Measurements from ENCODE around the gene CTTNBP2NL. TPM values are rescaled to one million over a fixed set of nuclear protein-coding genes. Genes with fewer than 3 reads are reported as not detected.
A peak's percentile ranks its signal among the peaks of the same experiment; 100 is the strongest.
"Not testable (repeated sequence)": the region's sequence is repeated elsewhere in the genome, so short reads cannot be mapped to it uniquely, and the experiment has no call there.

Gene CTTNBP2NL
- total RNA-seq, 1 donor: 1.9 TPM

DNA sequence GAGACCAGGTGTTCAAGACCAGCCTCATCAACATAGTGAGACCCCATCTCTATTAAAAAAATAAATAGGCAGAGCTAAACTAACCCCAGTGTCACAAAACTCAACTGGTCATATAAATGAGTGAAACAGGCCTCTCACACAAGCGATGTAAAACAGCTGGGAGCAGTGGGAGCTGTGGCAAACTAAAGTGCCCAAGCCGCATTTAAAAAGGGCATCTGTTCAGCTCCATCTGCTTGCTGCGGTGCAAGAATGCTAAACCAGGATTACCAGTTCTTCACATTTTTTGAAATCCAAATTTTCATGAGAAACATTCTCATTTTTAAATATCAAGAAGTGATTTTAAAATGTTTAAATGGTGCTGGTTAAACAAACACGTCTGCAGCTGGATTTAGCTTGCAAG lies 62.7 kb downstream of the CTTNBP2NL start:
- no peak for DNase-seq (ENCODE audit: low read depth in 2 of 3, low spot score in 2 of 3)

DNA sequence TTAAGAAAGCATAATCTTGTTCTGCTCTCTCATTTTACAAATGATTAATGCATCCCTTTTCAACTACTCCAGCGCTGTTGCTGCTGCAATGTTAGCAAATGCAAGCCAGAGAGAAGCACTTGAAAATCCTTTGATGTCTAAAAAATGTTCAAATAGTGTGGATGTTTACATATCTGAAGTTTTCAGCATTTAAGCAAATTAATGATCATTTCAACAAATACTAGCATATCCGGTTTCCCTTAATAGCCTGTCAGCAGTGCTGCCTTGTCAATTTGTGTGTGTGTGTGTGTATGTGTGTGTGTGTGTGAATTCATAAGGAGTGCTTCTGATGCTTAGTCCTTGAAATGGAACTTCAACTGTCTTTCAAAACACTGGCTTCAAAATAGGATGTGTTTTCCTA lies 64.6 kb downstream of the CTTNBP2NL start:
- no peak for DNase-seq (ENCODE audit: low read depth in 2 of 3, low spot score in 2 of 3)

DNA sequence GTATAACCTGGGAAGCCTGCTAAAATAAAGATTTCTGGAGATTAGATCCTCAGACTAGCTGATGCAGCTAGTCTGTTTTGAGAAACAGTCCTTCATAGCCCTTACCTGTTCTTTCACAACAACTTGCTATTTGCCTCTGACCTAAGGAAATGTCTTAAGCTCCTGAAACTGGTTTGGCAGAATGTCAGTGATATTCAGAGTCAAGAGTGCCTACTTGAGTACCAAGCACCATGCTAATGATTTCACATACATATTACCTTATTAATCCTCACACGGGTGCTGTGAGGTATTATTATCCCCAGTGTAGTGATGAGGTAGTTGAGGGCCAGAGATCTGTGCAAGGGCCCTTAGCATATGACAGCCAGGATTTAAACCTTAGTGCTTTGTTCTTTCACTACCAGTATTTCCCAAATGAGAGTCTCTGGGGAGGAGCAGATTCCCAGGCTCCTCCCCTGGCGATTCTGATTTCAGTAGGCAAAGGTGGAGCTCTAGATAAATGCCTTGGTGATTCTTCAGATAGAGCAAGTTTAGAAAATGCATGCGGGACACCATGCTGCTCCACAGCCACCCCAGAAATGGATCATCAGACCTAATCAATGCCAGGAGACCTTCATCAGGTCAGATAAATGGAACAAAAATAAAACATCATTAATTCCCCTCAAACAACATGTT lies 65.3 kb downstream of the CTTNBP2NL start:
- no peak for DNase-seq (ENCODE audit: low read depth in 2 of 3, low spot score in 2 of 3)

DNA sequence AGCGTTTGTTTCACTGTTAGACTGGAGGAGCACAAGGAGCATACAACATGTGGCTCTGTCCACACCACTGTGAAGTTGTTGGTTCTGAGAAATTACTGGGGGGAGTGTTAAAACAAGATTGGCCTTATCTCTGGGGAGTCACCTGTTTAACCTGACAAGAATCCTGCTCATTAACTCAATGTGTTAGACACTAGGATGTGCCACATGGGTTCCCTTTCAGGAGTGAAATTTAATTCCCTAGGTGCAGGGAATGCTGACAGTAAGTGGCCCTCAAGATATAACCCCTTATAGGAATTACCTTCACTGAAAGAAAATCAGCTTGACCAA lies 66.9 kb downstream of the CTTNBP2NL start:
- DNase-seq (ENCODE audit: low read depth in 2 of 3, low spot score in 2 of 3): no peak

DNA sequence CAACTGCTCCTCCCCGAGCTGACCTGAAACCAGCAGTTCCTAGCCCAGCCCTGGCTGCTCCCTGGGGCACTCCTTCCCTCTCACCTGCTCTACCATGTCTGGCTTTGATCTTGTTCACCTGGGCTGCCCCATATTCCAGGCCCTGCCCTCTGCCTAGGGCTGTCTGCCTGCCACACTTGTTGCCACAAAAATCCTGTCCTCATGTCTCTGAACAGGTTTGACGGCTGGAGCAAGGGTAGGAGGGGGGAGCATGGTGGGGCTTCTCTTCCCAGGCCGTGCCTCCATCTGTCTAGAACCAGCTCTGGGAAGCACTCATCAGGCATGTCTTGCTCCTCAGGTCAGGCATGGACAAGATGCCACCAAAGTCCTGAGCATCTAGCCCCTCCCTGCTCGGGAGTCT lies 68.5 kb downstream of the CTTNBP2NL start:
- DNase-seq (ENCODE audit: low read depth in 2 of 3, low spot score in 2 of 3): no peak

DNA sequence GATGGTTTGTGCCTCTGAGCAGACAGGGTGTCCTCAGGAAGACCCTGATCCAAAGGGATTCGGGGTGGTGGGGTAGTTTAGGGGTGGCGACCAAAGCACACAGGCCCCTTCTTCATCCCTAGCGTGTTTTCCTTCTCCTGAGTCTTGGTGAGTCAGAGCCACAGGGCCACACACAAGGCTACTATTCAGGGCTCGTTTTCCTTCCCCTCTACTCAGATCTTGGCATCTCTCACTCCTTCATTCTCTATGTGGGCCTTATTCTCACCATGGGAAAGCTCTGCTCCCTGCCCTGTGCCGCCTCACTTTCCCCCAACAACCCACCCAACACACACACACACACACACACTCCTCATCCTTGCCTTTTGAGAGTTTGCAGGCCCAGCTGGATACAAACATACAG lies 69.1 kb downstream of the CTTNBP2NL start:
- DNase-seq (ENCODE audit: low read depth in 2 of 3, low spot score in 2 of 3): no peak

DNA sequence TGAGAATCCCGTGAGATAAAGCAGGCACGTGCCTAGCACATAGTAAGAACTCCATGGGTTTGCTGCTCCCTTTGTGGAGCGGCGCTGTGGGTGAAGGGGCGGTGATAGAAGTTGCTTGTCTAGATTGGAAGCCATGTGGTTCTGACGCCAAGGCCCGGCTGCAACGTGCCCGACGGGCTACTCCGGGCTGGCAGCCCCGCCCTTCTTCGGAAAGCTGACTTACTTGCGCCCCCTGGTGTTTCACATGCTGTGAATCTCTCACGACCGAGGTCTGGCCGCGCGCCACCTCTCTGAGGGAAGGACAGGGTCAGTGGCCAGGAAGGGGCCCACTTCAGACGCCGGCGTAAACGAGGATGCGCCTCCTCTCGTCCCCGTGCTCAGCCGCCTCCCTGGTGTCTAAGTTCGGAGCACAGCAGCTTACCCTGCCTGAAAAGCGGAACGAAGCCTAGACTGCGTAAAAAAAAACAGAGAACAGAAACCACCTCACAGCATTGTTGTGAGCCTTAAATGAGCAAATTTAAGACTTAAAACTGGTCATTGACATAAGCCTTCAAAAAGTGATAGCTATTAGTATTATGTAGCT lies 70.2 kb downstream of the CTTNBP2NL start:
- DNase-seq (ENCODE audit: low read depth in 2 of 3, low spot score in 2 of 3): peak; percentile 71 to 90 (median 89)

DNA sequence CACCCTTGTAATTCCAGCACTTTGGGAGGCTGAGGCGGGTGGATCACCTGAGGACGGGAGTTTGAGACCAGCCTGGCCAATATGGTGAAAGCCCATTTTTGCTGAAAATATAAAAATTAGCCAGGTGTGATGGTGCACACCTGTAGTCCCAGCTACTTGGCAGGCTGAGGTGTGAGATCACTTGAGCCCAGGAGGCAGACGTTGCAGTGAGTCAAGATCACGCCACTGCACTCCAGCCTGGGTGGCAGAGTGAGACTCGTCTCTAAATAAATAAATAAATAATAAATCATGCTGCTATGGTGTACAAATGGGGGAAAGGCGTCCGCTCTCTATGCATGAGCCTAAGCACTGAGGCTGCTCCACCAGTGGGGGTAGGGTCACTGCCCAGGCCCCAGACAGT lies 74.3 kb downstream of the CTTNBP2NL start:
- not testable (repeated sequence) for DNase-seq (ENCODE audit: low read depth in 2 of 3, low spot score in 2 of 3)

DNA sequence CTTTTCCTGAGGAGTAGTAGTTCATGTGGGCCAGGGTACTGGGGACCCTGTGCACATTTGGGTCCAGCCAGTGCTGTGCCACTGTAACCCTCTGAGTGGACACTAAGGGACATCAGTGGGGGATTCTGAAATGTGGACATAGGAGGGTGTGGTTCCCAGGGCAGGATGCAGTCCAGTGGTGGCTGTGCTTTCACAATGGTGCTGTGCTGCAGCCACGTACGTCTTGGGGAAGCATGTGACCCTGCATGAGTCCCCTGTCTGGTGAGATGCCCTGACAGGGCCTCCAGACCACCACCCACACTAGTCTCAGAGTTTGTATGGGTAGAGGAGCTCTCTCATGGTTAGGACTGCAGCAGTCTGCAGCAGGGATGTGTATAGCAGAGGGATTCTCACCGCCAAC lies 75.0 kb downstream of the CTTNBP2NL start:
- no peak for DNase-seq (ENCODE audit: low read depth in 2 of 3, low spot score in 2 of 3)

DNA sequence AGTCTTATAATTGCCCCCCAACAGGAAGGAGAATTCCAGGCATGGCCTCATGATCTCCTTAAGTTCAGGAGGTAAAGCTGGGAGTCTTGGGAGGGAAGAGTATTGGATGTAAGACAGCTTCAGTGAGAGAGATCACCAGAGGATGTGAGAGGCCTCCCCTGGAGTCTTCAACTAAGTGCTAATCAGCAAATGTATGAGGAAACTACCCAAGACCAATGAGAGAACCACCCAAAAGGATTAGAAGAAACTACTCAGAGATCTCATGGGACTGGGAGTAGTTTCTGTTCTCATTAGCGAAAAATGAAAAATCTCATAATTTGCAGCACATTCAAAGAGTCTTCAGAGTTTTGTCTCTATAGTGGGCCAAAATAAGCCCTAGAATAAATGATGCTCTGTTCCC lies 76.1 kb downstream of the CTTNBP2NL start:
- no peak for DNase-seq (ENCODE audit: low read depth in 2 of 3, low spot score in 2 of 3)

DNA sequence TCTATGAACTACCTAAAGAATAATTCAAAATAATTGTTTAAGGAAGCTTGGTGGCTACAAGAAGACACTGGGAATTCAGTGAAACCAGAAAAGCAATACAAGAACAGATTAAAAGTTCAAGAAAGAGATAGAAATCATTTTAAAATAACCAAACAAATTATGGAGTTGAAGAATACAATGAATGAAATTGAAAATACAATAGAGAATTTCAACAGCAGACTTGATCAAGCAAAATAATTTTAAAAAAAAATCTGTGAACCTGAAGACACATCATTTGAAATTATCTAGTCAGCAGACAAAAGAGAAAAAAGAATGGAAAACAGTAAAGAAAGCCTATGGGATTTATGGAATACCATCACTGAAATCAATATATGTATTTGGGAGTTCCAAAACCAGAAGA lies 81.5 kb downstream of the CTTNBP2NL start:
- no peak for DNase-seq (ENCODE audit: low read depth in 2 of 3, low spot score in 2 of 3)

DNA sequence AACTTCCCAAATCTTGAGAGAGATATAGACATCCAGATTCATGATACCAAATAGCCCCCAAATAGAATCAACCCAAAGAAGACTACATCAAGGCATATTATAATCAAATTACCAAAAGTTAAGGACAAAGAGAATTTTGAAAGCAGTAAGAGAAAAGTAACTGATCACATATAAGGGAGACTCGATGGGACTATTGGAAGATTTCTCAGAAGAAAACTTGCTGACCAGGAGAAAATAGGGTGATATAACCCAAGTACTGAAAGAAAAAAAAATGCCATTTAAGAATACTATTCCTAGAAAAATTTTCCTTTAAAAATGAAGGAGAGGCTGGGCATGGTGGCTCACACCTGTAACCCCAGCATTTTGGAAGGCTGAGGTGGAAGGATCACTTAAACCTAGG lies 82.3 kb downstream of the CTTNBP2NL start:
- no peak for DNase-seq (ENCODE audit: low read depth in 2 of 3, low spot score in 2 of 3)

DNA sequence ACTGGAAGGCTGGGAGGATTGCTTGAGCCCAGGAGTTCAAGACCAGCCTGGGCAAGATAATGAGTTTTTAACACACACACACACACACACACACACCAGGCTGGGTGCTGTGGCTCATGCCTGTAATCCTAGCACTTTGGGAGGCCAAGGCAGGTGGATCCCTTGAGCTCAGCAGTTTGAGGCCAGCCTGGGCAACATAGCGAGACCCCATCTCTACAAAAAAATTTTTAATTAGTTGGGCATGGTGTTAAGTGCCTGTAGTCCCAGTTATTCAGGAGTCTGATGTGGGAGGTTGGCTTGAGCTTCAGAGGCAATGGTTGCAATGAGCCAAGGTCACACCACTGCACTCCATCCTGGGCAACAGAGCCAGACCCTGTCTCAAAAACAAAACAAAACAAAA lies 90.0 kb downstream of the CTTNBP2NL start:
- not testable (repeated sequence) for DNase-seq (ENCODE audit: low read depth in 2 of 3, low spot score in 2 of 3)

DNA sequence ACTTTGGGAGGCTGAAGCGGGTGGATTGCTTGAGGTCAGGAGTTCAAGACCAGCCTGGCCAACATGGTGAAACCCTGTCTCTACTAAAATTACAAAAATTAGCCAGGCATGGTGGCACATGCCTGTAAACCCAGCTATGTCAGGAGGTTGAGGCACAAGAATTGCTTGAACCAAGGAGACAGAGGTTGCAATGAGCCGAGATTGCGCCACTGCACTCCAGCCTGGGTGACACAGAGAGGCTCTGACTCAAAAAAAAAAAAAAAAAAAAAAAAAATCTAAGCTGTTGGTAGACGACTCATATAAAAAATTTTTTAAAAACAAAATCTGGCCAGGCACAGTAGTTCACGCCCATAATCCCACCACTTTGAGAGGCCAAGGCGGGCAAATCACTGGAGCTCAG lies 91.7 kb downstream of the CTTNBP2NL start:
- DNase-seq (ENCODE audit: low read depth in 2 of 3, low spot score in 2 of 3): not testable (repeated sequence)

DNA sequence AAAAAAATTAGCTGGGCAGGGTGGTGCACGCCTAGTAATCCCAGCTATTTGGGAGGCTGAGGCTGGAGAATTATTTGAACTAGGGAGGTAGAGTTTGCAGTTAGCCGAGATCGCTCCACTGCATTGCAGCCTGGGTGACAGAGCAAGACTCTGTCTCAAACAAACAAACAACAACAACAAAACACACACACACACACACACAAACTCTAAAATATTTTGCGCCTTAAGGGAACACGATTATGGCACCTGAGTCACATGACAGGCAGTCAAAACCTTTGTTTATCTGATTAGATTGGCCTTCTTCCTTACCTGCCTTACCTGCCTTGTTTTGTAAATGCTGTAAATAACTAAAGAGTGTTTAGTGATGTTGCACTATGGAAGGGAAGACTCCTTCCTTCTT lies 92.1 kb downstream of the CTTNBP2NL start:
- DNase-seq (ENCODE audit: low read depth in 2 of 3, low spot score in 2 of 3): no peak

DNA sequence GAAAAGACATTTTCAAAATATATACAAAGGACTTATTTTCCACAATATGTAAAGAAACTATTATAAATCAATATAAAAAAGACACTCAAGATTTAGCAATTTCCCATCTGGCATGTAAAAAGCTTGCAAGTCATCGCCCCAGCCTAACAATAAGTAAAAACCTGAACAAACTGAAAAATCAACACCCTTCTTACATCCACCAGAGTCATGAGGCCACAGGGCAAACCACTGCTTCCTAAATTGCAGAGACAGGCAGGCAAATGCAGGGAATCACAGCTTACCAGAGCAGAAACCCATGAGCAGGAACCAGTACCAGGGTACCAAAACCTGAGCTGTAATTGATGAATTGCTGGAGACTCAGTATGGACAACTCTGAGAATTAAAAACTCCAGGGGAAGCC lies 96.1 kb downstream of the CTTNBP2NL start:
- peak in 1 of 3 donors; percentile 39 for DNase-seq (ENCODE audit: low read depth in 2 of 3, low spot score in 2 of 3)

DNA sequence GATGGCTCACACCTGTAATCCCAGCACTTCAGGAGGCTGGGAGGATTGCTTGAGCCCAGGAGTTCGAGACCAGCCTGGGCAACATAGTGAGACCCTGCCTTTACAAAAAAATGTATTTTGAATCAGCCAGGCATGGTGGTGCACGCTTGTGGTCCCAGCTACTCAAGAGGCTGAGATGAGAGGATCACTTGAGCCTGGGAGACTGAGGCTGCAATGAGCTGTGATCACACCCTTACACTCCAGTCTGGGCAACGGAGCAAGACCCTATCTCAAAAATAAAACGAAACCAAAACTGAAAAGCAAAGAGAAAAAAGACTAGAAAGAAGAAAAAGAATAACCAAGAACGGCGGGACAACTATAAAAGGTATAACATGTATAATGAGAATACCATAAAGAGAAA lies 97.3 kb downstream of the CTTNBP2NL start:
- no peak for DNase-seq (ENCODE audit: low read depth in 2 of 3, low spot score in 2 of 3)

DNA sequence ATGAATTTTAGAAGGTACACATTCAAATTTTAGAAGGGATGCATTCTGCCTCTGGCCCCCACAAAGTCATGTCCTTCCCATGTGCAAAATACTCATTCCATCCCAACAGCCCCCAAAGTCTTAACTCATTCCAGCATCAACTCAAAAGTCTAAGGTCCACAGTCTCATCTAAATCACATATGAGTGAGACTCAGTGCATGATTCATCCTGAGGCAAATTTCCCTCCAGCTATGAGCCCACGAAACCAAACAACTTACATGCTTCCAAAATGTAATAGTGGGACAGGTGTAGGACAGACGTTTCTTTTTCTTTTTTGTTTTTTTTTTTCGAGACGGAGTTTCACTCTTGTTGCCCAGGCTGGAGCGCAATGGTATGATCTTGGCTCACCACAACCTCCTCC lies 100.3 kb downstream of the CTTNBP2NL start:
- DNase-seq (ENCODE audit: low read depth in 2 of 3, low spot score in 2 of 3): no peak

DNA sequence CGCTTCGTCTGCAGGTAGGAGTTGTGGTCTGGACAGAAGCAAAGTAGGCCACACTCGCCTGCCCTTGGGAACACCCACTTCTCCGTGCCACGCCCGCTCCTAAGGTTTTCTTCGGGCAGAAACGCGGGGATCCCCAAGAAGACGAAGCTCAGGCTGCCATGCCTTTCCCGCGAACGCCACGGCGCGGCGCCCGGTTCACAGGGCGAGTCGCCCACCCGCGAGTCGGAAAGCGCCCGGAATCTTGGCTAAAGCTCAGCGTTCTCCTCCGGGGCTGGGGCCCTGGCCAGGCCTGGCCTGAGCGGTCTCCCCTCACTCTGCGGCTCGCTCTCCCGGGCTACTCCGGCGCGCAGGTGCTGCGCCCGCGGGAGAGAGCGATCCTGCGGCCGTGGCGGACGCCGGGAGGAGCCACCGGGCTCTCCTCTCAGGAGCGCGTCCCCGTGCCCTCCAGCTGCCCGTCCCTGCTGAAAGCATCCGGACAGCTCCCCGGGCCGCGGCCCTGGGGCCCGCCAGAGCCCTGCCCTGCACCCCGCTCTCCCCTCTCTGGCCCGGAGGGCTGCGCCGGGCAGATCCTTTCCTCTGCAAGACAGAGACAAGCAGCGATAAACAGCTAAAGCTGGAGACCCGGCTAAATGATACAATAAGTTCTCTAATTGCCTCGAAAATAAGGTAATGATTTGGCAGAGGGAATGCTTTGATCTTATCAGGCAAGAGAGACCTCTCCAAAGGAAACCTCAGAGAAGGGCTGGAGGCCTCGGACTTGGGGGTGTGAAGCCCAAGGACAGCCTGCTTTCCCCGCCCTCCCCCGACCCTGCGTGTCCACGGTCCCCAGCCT lies 106.0 kb downstream of the CTTNBP2NL start:
- peak; percentile 24 to 63 (median 44) for DNase-seq (ENCODE audit: low read depth in 2 of 3, low spot score in 2 of 3)

DNA sequence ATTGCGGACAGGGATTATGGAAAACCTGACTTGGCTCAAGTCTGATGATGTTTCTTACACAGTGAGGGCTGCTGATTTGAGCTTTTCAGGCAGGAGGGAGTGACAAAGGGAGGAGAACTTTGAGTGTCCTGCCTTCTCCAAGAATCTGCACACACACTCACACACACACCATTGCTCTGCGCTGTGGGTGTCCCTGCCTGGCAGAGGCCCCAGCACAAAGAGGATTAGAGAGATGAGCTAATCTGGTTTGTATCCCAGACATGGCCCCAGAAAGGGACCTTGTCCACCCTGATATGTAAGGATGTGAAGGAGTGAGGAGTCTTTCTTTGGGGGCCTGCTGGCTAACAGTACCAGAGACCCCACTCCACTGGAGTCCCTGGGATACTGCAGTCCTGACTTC lies 106.8 kb downstream of the CTTNBP2NL start:
- no peak for DNase-seq (ENCODE audit: low read depth in 2 of 3, low spot score in 2 of 3)

DNA sequence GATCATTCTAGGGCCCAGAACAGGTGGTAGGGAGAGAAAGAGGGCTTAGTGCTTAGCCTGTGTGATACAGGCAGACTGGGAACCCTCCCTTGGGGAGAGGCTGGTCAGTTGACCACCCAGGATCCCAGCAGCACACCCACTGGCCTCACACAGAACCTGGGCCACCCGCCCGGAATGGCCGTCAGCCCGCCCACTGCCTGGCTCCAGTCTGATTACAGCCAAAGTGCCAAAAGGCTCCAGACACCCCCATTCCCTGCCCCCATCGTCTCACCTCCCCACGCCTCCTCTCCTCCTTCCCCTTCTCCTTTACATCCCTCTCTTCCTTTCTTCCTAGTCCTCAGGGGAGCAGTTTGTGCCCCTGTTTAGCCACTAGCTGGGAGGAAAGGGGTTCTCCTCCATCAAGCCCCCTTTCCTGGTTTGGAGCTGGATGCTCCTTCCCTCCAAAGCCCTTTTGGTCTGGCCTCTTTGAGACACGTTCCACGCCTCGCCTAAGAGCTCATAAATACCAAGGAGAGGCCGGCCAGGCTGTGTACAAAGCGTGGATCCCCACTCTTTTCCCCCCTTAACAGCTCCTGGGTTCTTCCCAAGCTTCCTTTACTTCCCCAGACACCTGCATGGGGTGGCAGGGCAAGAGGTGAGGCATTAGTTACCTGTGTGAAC lies 108.1 kb downstream of the CTTNBP2NL start:
- DNase-seq (ENCODE audit: low read depth in 2 of 3, low spot score in 2 of 3): no peak
